ENCODE results near the gene PATE4.
"Not testable (repeated sequence)": the region's sequence is repeated elsewhere in the genome, so short reads cannot be mapped to it uniquely, and the experiment has no call there.

The PATE4 gene

DNA sequence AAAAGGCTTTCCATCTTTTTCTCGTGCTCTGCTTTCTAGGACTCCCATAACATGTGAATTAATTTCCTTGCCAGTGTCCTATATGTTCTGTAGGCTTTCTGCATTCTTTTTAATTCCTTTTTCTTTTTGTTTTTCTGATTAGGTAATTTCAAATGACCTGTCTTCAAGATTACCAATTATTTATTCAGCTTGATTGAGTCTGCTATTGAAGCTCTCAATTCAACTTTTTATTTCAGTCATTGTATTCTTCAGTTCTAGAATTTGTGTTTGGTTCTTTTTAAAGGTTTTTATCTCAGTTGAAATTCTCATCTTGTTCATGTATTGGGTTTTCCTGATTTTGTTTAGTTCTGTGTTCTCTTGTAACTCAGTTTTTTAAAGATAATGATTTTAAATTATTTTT, 30.7 kb upstream of the PATE4 start:
- peaks cover 19% of the 10 kb centered on the region for H3K27me3 ChIP-seq (ENCODE audit: insufficient read depth, low read depth, severe bottlenecking)
- no peak overlapping the region for H3K4me3 ChIP-seq (ENCODE audit: low read depth, low read length)
- no peaks in the 10 kb centered on the region for H3K36me3 ChIP-seq
- TF ChIP-seq, protein P1, sequence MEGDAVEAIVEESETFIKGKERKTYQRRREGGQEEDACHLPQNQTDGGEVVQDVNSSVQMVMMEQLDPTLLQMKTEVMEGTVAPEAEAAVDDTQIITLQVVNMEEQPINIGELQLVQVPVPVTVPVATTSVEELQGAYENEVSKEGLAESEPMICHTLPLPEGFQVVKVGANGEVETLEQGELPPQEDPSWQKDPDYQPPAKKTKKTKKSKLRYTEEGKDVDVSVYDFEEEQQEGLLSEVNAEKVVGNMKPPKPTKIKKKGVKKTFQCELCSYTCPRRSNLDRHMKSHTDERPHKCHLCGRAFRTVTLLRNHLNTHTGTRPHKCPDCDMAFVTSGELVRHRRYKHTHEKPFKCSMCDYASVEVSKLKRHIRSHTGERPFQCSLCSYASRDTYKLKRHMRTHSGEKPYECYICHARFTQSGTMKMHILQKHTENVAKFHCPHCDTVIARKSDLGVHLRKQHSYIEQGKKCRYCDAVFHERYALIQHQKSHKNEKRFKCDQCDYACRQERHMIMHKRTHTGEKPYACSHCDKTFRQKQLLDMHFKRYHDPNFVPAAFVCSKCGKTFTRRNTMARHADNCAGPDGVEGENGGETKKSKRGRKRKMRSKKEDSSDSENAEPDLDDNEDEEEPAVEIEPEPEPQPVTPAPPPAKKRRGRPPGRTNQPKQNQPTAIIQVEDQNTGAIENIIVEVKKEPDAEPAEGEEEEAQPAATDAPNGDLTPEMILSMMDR (IDR thresholded peaks at IDR 0.05; ENCODE audit: low read depth, low read length) = no peak
- DNase-seq = no peak
- H3K27ac ChIP-seq = no peak overlapping the region
- H3K9me3 ChIP-seq (ENCODE audit: severe bottlenecking) = peaks cover 10% of the 10 kb centered on the region

DNA sequence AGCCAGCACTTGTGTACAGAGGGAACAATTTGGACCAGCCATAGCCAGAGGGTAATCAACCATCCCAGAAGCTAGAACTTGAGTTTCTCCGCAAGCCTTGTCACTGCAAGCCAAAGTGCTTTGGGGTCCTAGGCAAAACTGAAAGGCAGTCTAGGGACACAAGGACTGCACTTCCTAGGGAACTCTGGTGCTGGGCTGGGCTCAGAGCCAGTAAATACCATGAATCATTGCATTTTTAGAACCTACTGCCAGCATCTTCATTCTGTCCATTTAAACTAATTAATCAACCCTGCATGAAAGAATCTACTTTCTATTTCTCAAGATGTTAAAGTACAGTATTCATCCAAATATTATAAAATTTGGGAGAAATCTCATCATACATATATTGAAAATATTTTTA, 25.2 kb upstream of the PATE4 start:
- H3K27ac ChIP-seq = no peak overlapping the region
- peaks cover 3% of the 10 kb centered on the region for H3K9me3 ChIP-seq (ENCODE audit: severe bottlenecking)
- H3K36me3 ChIP-seq = no peaks in the 10 kb centered on the region
- TF ChIP-seq, protein P1 (IDR thresholded peaks at IDR 0.05; ENCODE audit: low read depth, low read length) = no peak
- DNase-seq = no peak
- H3K27me3 ChIP-seq (ENCODE audit: insufficient read depth, low read depth, severe bottlenecking) = peaks cover 23% of the 10 kb centered on the region
- H3K4me3 ChIP-seq (ENCODE audit: low read depth, low read length) = no peak overlapping the region

- Histone ChIP-seq H3K27me3 (ENCODE audit: insufficient read depth, low read depth, severe bottlenecking) (peaks cover 56% of the 10 kb centered on the region), H3K36me3 (no peaks in the 10 kb centered on the region), H3K9me3 (ENCODE audit: severe bottlenecking) (no peaks in the 10 kb centered on the region), H3K4me3 (ENCODE audit: low read depth, low read length) (no peak overlapping the region), H3K27ac (no peak overlapping the region)
- TF ChIP-seq, protein P1 (IDR thresholded peaks at IDR 0.05; ENCODE audit: low read depth, low read length) = no peak
- no peak for DNase-seq
Observed at GRCh38 chr11:125835748-125836147, 2.6 kb downstream of the PATE4 start.

DNA sequence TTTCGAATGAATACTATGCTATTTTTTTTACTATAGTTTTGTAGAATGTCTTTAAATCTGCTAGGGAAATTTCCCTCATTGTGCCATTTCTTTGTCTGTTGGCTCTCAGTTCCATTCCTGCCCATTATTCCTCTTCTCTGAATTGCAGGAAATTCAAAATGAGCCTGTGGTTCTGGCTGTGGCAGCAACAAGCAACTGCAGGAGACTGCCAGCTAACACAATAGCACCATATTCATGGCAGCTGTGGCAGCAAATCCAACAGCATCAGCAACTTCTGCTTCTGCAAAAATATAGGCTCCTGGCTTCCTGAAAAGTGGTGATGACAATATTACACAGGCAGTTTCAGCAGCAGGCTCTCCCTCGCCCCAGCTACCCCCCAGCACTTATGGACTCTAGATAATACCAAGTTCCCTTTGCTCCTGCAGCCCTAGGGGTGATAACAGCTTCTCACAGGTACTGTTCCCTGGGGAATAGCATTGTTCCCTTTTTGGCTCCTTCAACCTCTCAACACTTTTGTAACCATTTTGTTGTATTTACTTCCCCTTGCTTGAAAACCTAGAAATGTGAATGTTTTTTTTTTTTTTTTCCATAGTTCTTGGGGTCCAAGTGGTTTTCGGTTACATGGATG, 9.3 kb downstream of the PATE4 start:
- no peak overlapping the region for H3K27ac ChIP-seq
- peaks cover 46% of the 10 kb centered on the region for H3K27me3 ChIP-seq (ENCODE audit: insufficient read depth, low read depth, severe bottlenecking)
- TF ChIP-seq, protein P1 (IDR thresholded peaks at IDR 0.05; ENCODE audit: low read depth, low read length) = no peak
- no peak for DNase-seq
- no peaks in the 10 kb centered on the region for H3K36me3 ChIP-seq
- no peak overlapping the region for H3K4me3 ChIP-seq (ENCODE audit: low read depth, low read length)
- peaks cover 15% of the 10 kb centered on the region for H3K9me3 ChIP-seq (ENCODE audit: severe bottlenecking)

GRCh38 chr11:125846188-125846587, 13.1 kb downstream of the PATE4 start:
- Histone ChIP-seq H3K9me3 (ENCODE audit: severe bottlenecking) (peaks cover 15% of the 10 kb centered on the region), H3K4me3 (ENCODE audit: low read depth, low read length) (no peak overlapping the region), H3K27ac (no peak overlapping the region), H3K36me3 (no peaks in the 10 kb centered on the region), H3K27me3 (ENCODE audit: insufficient read depth, low read depth, severe bottlenecking) (peaks cover 30% of the 10 kb centered on the region)
- DNase-seq = no peak
- TF ChIP-seq, protein P1 (IDR thresholded peaks at IDR 0.05; ENCODE audit: low read depth, low read length) = no peak

DNA sequence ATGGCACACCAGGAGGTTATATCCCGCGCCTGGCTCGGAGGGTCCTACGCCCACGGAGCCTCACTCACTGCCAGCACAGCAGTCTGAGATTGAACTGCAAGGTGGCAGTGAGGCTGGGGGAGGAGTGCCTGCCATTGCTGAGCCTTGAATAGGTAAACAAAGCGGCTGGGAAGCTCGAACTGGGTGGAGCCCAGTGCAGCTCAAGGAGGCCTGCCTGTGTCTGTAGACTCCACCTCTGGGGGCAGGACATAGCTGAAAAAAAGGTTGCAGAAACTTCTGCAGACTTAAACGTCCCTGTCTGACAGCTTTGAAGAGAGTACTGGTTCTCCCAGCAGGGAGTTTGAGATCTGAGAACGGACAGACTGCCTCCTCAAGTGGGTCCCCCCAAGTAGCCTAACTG, 24.6 kb downstream of the PATE4 start:
- not testable (repeated sequence) for H3K27ac ChIP-seq; H3K36me3 ChIP-seq; DNase-seq; H3K9me3 ChIP-seq (ENCODE audit: severe bottlenecking); H3K4me3 ChIP-seq (ENCODE audit: low read depth, low read length)
- H3K27me3 ChIP-seq (ENCODE audit: insufficient read depth, low read depth, severe bottlenecking) = peaks cover 10% of the 10 kb centered on the region

- H3K27me3 ChIP-seq (ENCODE audit: insufficient read depth, low read depth, severe bottlenecking); H3K4me3 ChIP-seq (ENCODE audit: low read depth, low read length); H3K27ac ChIP-seq; H3K9me3 ChIP-seq (ENCODE audit: severe bottlenecking); H3K36me3 ChIP-seq; DNase-seq: not testable (repeated sequence)
Observed at GRCh38 chr11:125862786-125863185, 29.7 kb downstream of the PATE4 start.

GRCh38 chr11:125865354-125865753, 32.2 kb downstream of the PATE4 start:
- H3K27me3 ChIP-seq (ENCODE audit: insufficient read depth, low read depth, severe bottlenecking) = peaks cover 19% of the 10 kb centered on the region
- H3K9me3 ChIP-seq (ENCODE audit: severe bottlenecking); H3K27ac ChIP-seq; H3K4me3 ChIP-seq (ENCODE audit: low read depth, low read length); H3K36me3 ChIP-seq; DNase-seq: not testable (repeated sequence)

Data from WERI-Rb-1 (cell line).